Heart right ventricle (tissue), 16 donors: ENCODE data around the gene ISCU. TPM values are rescaled to one million over a fixed set of nuclear protein-coding genes. Genes with fewer than 3 reads are reported as not detected.

ENCODE experiments used
- ATAC-seq, 8 donors: fragments of 200-7000 bp; cut with Tn5 transposase; one replicate each; pipeline ENCODE4 v1.9.1; 2020; ENCODE audit warnings: mild to moderate bottlenecking in 8 of 8, moderate library complexity in 8 of 8, moderate number of reproducible peaks in 1 of 8
- DNase-seq, 2 donors: peaks; one replicate each; pipeline ENCODE4 v3.0.0-alpha.2; 2020
- H3K27ac ChIP-seq, 10 donors: fragments of 200-600 bp; sonication (generic) in 2 of 10; one replicate each; pipeline versions ENCODE4 v1.5.0 to v1.8.0; 2020 to 2022; ENCODE audit warnings: mild to moderate bottlenecking in 3 of 10
- H3K27me3 ChIP-seq, 7 donors: fragments of 200-600 bp; one replicate each; pipeline ENCODE4 v1.8.0; 2021 to 2022; ENCODE audit warnings: mild to moderate bottlenecking in 2 of 7
- H3K36me3 ChIP-seq, 9 donors: fragments of 200-600 bp; sonication (generic) in 1 of 9; one replicate each; pipeline versions ENCODE4 v1.5.0 to v1.8.0; 2020 to 2022; ENCODE audit warnings: mild to moderate bottlenecking in 2 of 9
- H3K4me1 ChIP-seq, 9 donors: fragments of 200-600 bp; sonication (generic) in 1 of 9; one replicate each; pipeline versions ENCODE4 v1.5.0 to v1.8.0; 2020 to 2022; ENCODE audit warnings: mild to moderate bottlenecking in 4 of 9
- H3K4me3 ChIP-seq, 10 donors: fragments of 200-600 bp; sonication (generic) in 2 of 10; one replicate each; pipeline versions ENCODE4 v1.5.0 to v1.8.0; 2020 to 2022; ENCODE audit warnings: mild to moderate bottlenecking in 7 of 10, moderate library complexity in 2 of 10
- H3K9me3 ChIP-seq, 11 donors: fragments of 200-600 bp in 10 of 11; sonication (generic) in 2 of 11; one replicate each; pipeline versions ENCODE4 v1.5.0 to v1.8.0; 2013 to 2022; ENCODE audit warnings: mild to moderate bottlenecking in 2 of 11, control low read depth in 1 of 11, moderate library complexity in 1 of 11
- CTCF ChIP-seq, 9 donors: fragments of 200-600 bp; sonication (generic) in 2 of 9; IDR thresholded peaks; one replicate each; pipeline versions ENCODE4 v1.5.0 to v1.8.0; 2021 to 2022; ENCODE audit warnings: antibody characterized with exemption in 9 of 9, mild to moderate bottlenecking in 5 of 9, moderate library complexity in 1 of 9
- WGBS, 2 donors: extraction: QIAGEN DNeasy Blood & Tissue Kit; methylation state at CpG; one replicate each; pipeline ENCODE4 v1.1.7; 2013; ENCODE audit warnings: inconsistent platforms in 1 of 2; 5-methylcytosine and 5-hydroxymethylcytosine counted together
- intact Hi-C, 10 donors: fragments of 100-400 bp; cut with DNase I; formaldehyde crosslinking; loops; one replicate each; pipeline versions ENCODE4 v1.11.1 to v1.14.2; 2022
- polyA plus RNA-seq, 2 donors: library from polyadenylated mRNA; stranded (reverse); fragments of 200-250 nt; gene quantifications; one replicate each; pipeline ENCODE4 v1.2.3, GENCODE V29; 2013
- total RNA-seq, 10 donors: library from RNA; stranded (reverse); fragmentation: NEBNext Ultra II Directional in 3 of 10; extraction: Animal tissue kit (Norgen Biotek cat#: 25700) in 3 of 10; gene quantifications; one replicate each; pipeline versions ENCODE4 v1.2.1 to v1.2.4, GENCODE V29; 2021 to 2023
- donor health status: Arrhythmogenic right ventricular cardiomyopathy.
- donor health status: ischemic (EF 13 %, LVEDD 7.1; RV severe dilation, severe dysfunction).
- donor health status: healthy with polysubstance abuse.
- donor health status: DM: no; HTN: yes; CAD: no.
- donor health status: DM: no; HTN: no; CAD: no.
- donor health status: ischemic (EF 25% LVEDD 6.9; RV normal size, moderate dysfunction).
- donor health status: ischemic (EF 25% LVEDD 5.7; RV mildly dilated, moderate dysfunction).
- donor health status: healthy.
- donor health status: DM: yes; HTN: yes; CAD: no.
- donor health status: Ischemic cardiomyopathy.
- donor health status: ischemic (EF 35%, LVEDD 5.7; RV mildly dilated, moderate dysfunction).
- donor health status: nonischemic (EF 11% LVEDD 7.7; RV severe dilation, severe dysfunction).
- donor health status: DM: yes; HTN: yes; CAD: no.
- donor health status: PGD.
- donor health status: ischemic (EF 29% LVEDD 5.4; RV normal size, mild dysfunction).
- donor health status: nonischemic (EF 23%, LVEDD 6.1; RV moderate dilation, normal function).

ISCU gene
- total and polyA plus RNA-seq, 12 donors, result 164 to 630 (median 516) TPM

GRCh38 chr12:108526482-108527165, 35.8 kb upstream of the ISCU start:
- Histone ChIP-seq H3K4me3 (no peak overlapping the region), H3K27ac (no peak overlapping the region), H3K27me3 (no peaks in the 10 kb centered on the region), H3K36me3 (peaks cover 0 to 100% (median 83%) of the 10 kb centered on the region in 9 donors), H3K4me1 (no peaks in the 10 kb centered on the region), H3K9me3 (no peaks in the 10 kb centered on the region)
- intact Hi-C loops, result no loop called here
- no peak for ATAC-seq
- no peak for TF ChIP-seq CTCF (IDR thresholded peaks at IDR 0.05)
- WGBS, 2 donors, result 74 to 81% methylated on average over 10 of the region's 10 CpGs
- no peak for DNase-seq

- no peak for DNase-seq
- Histone ChIP-seq H3K27ac (no peak overlapping the region), H3K9me3 (no peaks in the 10 kb centered on the region), H3K4me1 (no peaks in the 10 kb centered on the region), H3K36me3 (peaks cover 0 to 100% (median 84%) of the 10 kb centered on the region in 9 donors), H3K4me3 (no peak overlapping the region), H3K27me3 (no peaks in the 10 kb centered on the region)
- intact Hi-C loops, result no loop called here
- TF ChIP-seq CTCF (IDR thresholded peaks at IDR 0.05), result no peak
- 86 to 89% methylated on average over 6 of the region's 6 CpGs for WGBS, 2 donors
- ATAC-seq, result no peak
Observed at GRCh38 chr12:108527166-108527496, 35.3 kb upstream of the ISCU start.

- no peak overlapping the region for H3K27ac ChIP-seq
- H3K4me3 ChIP-seq, result no peak overlapping the region
- intact Hi-C loops, result no loop called here
- H3K36me3 ChIP-seq, result peaks cover 0 to 100% (median 61%) of the 10 kb centered on the region in 9 donors
- no peaks in the 10 kb centered on the region for H3K9me3 ChIP-seq
- no peak for DNase-seq
- no peaks in the 10 kb centered on the region for H3K4me1 ChIP-seq
- TF ChIP-seq CTCF (IDR thresholded peaks at IDR 0.05), result no peak
- no peaks in the 10 kb centered on the region for H3K27me3 ChIP-seq
- ATAC-seq, result no peak
- WGBS, 2 donors, result 92 to 96% methylated on average over 9 of the region's 9 CpGs
Observed at GRCh38 chr12:108530161-108530560, 32.2 kb upstream of the ISCU start.

GRCh38 chr12:108531929-108532848, 30.2 kb upstream of the ISCU start:
- 94% methylated on average over 15 of the region's 15 CpGs for WGBS, 2 donors
- no peaks in the 10 kb centered on the region for H3K9me3 ChIP-seq
- no peak overlapping the region for H3K27ac ChIP-seq
- no peak for ATAC-seq
- peaks cover 0 to 5% (median 0%) of the 10 kb centered on the region in 9 donors for H3K4me1 ChIP-seq
- no peaks in the 10 kb centered on the region for H3K27me3 ChIP-seq
- H3K36me3 ChIP-seq, result peaks cover 0 to 100% (median 58%) of the 10 kb centered on the region in 9 donors
- intact Hi-C loops, result no loop called here
- H3K4me3 ChIP-seq, result no peak overlapping the region
- DNase-seq, result no peak
- no peak for TF ChIP-seq CTCF (IDR thresholded peaks at IDR 0.05)
